ENCODE data around the gene LYPLA2.

The LYPLA2 gene

DNA sequence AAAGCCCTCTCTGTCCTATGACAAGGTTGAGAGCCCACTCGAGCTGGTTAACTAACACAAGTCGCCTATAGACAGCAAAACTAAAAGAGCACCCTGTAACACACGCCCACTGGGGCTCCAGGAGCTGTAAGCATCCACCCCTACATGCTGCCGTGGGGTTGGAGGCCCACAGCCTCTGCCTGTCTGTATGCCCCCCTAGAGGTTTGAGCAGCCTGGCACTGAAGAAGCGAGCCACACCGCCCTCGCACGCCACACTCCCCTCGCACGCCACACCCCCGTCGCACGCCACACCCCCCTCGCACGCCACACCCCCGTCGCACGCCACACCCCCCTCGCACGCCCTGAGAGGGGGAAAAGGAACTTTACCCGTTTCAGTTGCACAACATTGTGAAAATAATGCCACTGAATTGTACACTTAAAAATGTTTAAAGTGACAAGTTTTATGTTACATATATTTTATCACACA, 47.5 kb downstream of the LYPLA2 start:
- peak; percentile 77 to 79 for DNase-seq

DNA sequence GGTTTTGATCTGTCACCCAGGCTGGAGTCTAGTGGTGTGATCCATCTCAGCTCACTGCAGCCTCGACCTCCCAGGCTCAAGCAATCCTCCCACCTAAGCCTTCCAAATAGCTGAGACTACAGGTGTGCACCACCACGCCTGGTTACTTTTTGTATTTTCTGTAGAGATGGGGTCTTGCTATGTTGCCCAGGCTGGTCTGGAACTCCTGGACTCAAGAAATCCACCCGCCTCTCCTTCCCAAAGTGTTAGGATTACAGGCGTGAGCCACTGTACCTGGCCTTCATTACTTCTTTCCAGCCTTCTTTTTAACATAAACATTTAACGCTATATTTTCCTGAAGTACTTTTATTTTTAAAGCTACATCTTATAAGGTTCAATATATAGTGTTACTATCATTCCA, 52.7 kb downstream of the LYPLA2 start:
- no peak for DNase-seq
